Astrocyte of the spinal cord (primary cell): ENCODE results near the gene IRAK4.

Experiments
- DNase-seq: peaks from one replicate; pipeline ENCODE4 v3.0.0; 2011; ENCODE audit warnings: low read depth, low spot score
- H3K4me3 ChIP-seq: 2 replicates; pipeline ENCODE4 v1.5.1; 2011; ENCODE audit warnings: low read depth, mild to moderate bottlenecking, low read length, moderate library complexity
- CTCF ChIP-seq: IDR thresholded peaks from 2 replicates; pipeline ENCODE4 v1.5.1; 2012; ENCODE audit warnings: low read depth, mild to moderate bottlenecking, low read length, inconsistent platforms
- in situ Hi-C: cut with HindIII; loops from 2 replicates; pipeline ENCODE4 v1.10.0; 2017; ENCODE audit warnings: low sequenced_read_pairs

The IRAK4 gene

GRCh38 chr12:43835656-43836474 lies 77.1 kb downstream of the IRAK4 start, which contains the start of gene TMEM117:
Gene TMEM117 (plus strand): TSS chr12:43836081.
- no peak for TF ChIP-seq CTCF
- peak within 1 kb of the TSS; percentile 60 for H3K4me3 ChIP-seq
- in situ Hi-C loops: no loop called here
- DNase-seq: peak; percentile 47

GRCh38 chr12:43836475-43836989 lies 77.8 kb downstream of the IRAK4 start:
- in situ Hi-C loops: no loop called here
- TF ChIP-seq CTCF: no peak
- DNase-seq: peak; percentile 41
- H3K4me3 ChIP-seq: peak overlapping the region; percentile 60
